Measurements from ENCODE around the gene PRND. TPM values are rescaled to one million over a fixed set of nuclear protein-coding genes. Genes with fewer than 3 reads are reported as not detected.

PRND gene
- polyA plus RNA-seq, 3 donors: not detected

GRCh38 chr20:4697831-4698221 lies 23.9 kb upstream of the PRND start:
- H3K27ac ChIP-seq (ENCODE audit: low read depth in 1 of 2, low read length in 2 of 2): no peak overlapping the region
- no peak for TF ChIP-seq CTCF (IDR thresholded peaks at IDR 0.05)
- Mint-ChIP-seq H3K9me3 (no peaks in the 10 kb centered on the region), H3K27me3 (ENCODE audit: low read depth in 3 of 3) (peaks cover 0 to 2% (median 0%) of the 10 kb centered on the region in 3 donors), H3K4me3 (no peak overlapping the region), H3K27ac (peak overlapping the region in 2 of 7 donors; percentile 44 to 78), H3K4me1 (peaks cover 16% of the 10 kb centered on the region), H3K36me3 (peaks cover 62 to 65% of the 10 kb centered on the region in 2 donors)
- intact Hi-C loops (cut with micrococcal nuclease): no loop called here
- H3K36me3 ChIP-seq (replicated peaks in 1 of 2; ENCODE audit: control insufficient read depth in 1 of 2, insufficient read depth in 2 of 2, low read length in 2 of 2): peaks cover 25 to 68% of the 10 kb centered on the region in 2 donors
- H3K27me3 ChIP-seq (ENCODE audit: control insufficient read depth in 2 of 2, insufficient read depth in 2 of 2, low read length in 2 of 2): no peaks in the 10 kb centered on the region
- no peak overlapping the region for H2AFZ ChIP-seq (ENCODE audit: insufficient read depth, low read depth, low read length, poor library complexity, severe bottlenecking)
- no peak overlapping the region for H3K4me3 ChIP-seq (replicated peaks in 1 of 3; ENCODE audit: low read depth in 2 of 3, low read length in 3 of 3)
- H4K20me1 ChIP-seq (ENCODE audit: insufficient read depth, low read length): peaks cover 77% of the 10 kb centered on the region
- peaks cover 60% of the 10 kb centered on the region for H3K79me2 ChIP-seq (ENCODE audit: insufficient read depth, low read length)
- H3K9me3 ChIP-seq (replicated peaks in 1 of 2; ENCODE audit: control insufficient read depth in 1 of 2, insufficient read depth in 1 of 2, low read length in 2 of 2): no peaks in the 10 kb centered on the region
- H3K9ac ChIP-seq (ENCODE audit: insufficient read depth, low read length, poor library complexity, severe bottlenecking): no peak overlapping the region
- DNase-seq: no peak
- no peak overlapping the region for H3K4me2 ChIP-seq (replicated peaks; ENCODE audit: extremely low read depth, low read length, poor library complexity, severe bottlenecking)
- 100% methylated on average over 1 of the region's 2 CpGs for WGBS (ENCODE audit: insufficient coverage)
- no peaks in the 10 kb centered on the region for H3K4me1 ChIP-seq (ENCODE audit: control insufficient read depth in 1 of 2, insufficient read depth in 2 of 2, low read length in 2 of 2)

- no peaks in the 10 kb centered on the region for H3K9me3 Mint-ChIP-seq
- Histone ChIP-seq H4K20me1 (ENCODE audit: insufficient read depth, low read length) (peaks cover 63% of the 10 kb centered on the region), H2AFZ (ENCODE audit: insufficient read depth, low read depth, low read length, poor library complexity, severe bottlenecking) (no peak overlapping the region), H3K9me3 (replicated peaks in 1 of 2; ENCODE audit: control insufficient read depth in 1 of 2, insufficient read depth in 1 of 2, low read length in 2 of 2) (no peaks in the 10 kb centered on the region), H3K4me3 (replicated peaks in 1 of 3; ENCODE audit: low read depth in 2 of 3, low read length in 3 of 3) (no peak overlapping the region), H3K9ac (ENCODE audit: insufficient read depth, low read length, poor library complexity, severe bottlenecking) (no peak overlapping the region), H3K4me1 (ENCODE audit: control insufficient read depth in 1 of 2, insufficient read depth in 2 of 2, low read length in 2 of 2) (no peaks in the 10 kb centered on the region), H3K27ac (ENCODE audit: low read depth in 1 of 2, low read length in 2 of 2) (no peak overlapping the region), H3K79me2 (ENCODE audit: insufficient read depth, low read length) (peaks cover 46% of the 10 kb centered on the region), H3K4me2 (replicated peaks; ENCODE audit: extremely low read depth, low read length, poor library complexity, severe bottlenecking) (no peak overlapping the region), H3K36me3 (replicated peaks in 1 of 2; ENCODE audit: control insufficient read depth in 1 of 2, insufficient read depth in 2 of 2, low read length in 2 of 2) (peaks cover 25 to 58% of the 10 kb centered on the region in 2 donors), H3K27me3 (ENCODE audit: control insufficient read depth in 2 of 2, insufficient read depth in 2 of 2, low read length in 2 of 2) (no peaks in the 10 kb centered on the region)
- H3K4me1 Mint-ChIP-seq: peaks cover 13% of the 10 kb centered on the region
- H3K27me3 Mint-ChIP-seq (ENCODE audit: low read depth in 3 of 3): no peaks in the 10 kb centered on the region
- intact Hi-C loops (cut with micrococcal nuclease): no loop called here
- no peak for TF ChIP-seq CTCF (IDR thresholded peaks at IDR 0.05)
- WGBS (ENCODE audit: insufficient coverage): 98% methylated on average over 9 of the region's 9 CpGs
- H3K4me3 Mint-ChIP-seq: no peak overlapping the region
- DNase-seq: no peak
- H3K36me3 Mint-ChIP-seq: peaks cover 53 to 54% of the 10 kb centered on the region in 2 donors
- H3K27ac Mint-ChIP-seq: peak overlapping the region in 2 of 7 donors; percentile 6 to 50
These were observed 22.5 kb upstream of the PRND start for GRCh38 chr20:4699216-4699615.

Measured in CD14-positive monocyte (primary cell).